Mesenchymal stem cell (in vitro differentiated cells and primary cell): Measurements from ENCODE around the gene WWOX.

Source experiments
- DNase-seq: peaks from one replicate; pipeline ENCODE4 v3.0.0-alpha.2; 2013
- H2AFZ ChIP-seq: one replicate; pipeline ENCODE4 v1.6.1; 2013; ENCODE audit warnings: low read depth, mild to moderate bottlenecking, control low read depth, inconsistent platforms, low read length, moderate library complexity
- H2AK5ac ChIP-seq: 2 replicates; pipeline ENCODE4 v1.6.1; 2013; ENCODE audit warnings: low read length, moderate library complexity, mild to moderate bottlenecking, inconsistent platforms; ENCODE audit not compliant: severe bottlenecking
- H2BK120ac ChIP-seq: one replicate; pipeline ENCODE4 v1.6.1; 2013; ENCODE audit warnings: low read depth, mild to moderate bottlenecking, inconsistent platforms, low read length, moderate library complexity
- H2BK12ac ChIP-seq, 2 experiments: one replicate each; pipeline ENCODE4 v1.6.1; 2013; ENCODE audit warnings: inconsistent platforms in 2 of 2, low read length in 2 of 2, mild to moderate bottlenecking in 2 of 2, moderate library complexity in 2 of 2, control low read depth in 1 of 2
- H2BK15ac ChIP-seq: one replicate; pipeline ENCODE4 v1.6.1; 2013; ENCODE audit warnings: mild to moderate bottlenecking, low read depth, inconsistent platforms; ENCODE audit not compliant: poor library complexity, severe bottlenecking
- H2BK5ac ChIP-seq: 2 replicates; pipeline ENCODE4 v1.6.1; 2013; ENCODE audit warnings: low read depth, mild to moderate bottlenecking, low read length, control low read depth, inconsistent platforms; ENCODE audit not compliant: poor library complexity, severe bottlenecking
- H3K14ac ChIP-seq, 2 experiments: one replicate each; pipeline ENCODE4 v1.6.1; 2013; ENCODE audit warnings: inconsistent platforms in 2 of 2, low read length in 2 of 2, control low read depth in 1 of 2, mild to moderate bottlenecking in 1 of 2, moderate library complexity in 1 of 2
- H3K18ac ChIP-seq, 2 experiments: one replicate each; pipeline ENCODE4 v1.6.1; 2013; ENCODE audit warnings: inconsistent platforms in 2 of 2, low read length in 2 of 2, control low read depth in 1 of 2, low read depth in 1 of 2, mild to moderate bottlenecking in 1 of 2
- H3K23ac ChIP-seq, 2 experiments: one replicate each; pipeline ENCODE4 v1.6.1; 2013; ENCODE audit warnings: inconsistent platforms in 2 of 2, low read length in 2 of 2, mild to moderate bottlenecking in 2 of 2, moderate library complexity in 2 of 2, control low read depth in 1 of 2
- H3K27ac ChIP-seq: 2 replicates; pipeline ENCODE4 v1.5.1; 2013; ENCODE audit warnings: mild to moderate bottlenecking, moderate library complexity, low read length, control low read depth, inconsistent platforms; ENCODE audit not compliant: poor library complexity, severe bottlenecking
- H3K27me3 ChIP-seq, 2 experiments: 2 replicates each; pipeline versions ENCODE4 v1.6.1 to v1.7.0; 2013; ENCODE audit warnings: low read length in 2 of 2, mild to moderate bottlenecking in 2 of 2, moderate library complexity in 2 of 2, control low read depth in 1 of 2, inconsistent platforms in 1 of 2; ENCODE audit not compliant: control insufficient read depth in 1 of 2, insufficient read depth in 1 of 2
- H3K36me3 ChIP-seq, 2 experiments: 2 replicates each; pipeline versions ENCODE4 v1.6.1 to v1.7.0; 2013; ENCODE audit warnings: low read length in 2 of 2, control low read depth in 1 of 2, inconsistent platforms in 1 of 2, low read depth in 1 of 2, mild to moderate bottlenecking in 1 of 2; ENCODE audit not compliant: insufficient read depth in 2 of 2, control insufficient read depth in 1 of 2
- H3K4ac ChIP-seq, 2 experiments: one replicate each; pipeline ENCODE4 v1.6.1; 2013; ENCODE audit warnings: inconsistent platforms in 2 of 2, low read length in 2 of 2, mild to moderate bottlenecking in 2 of 2, moderate library complexity in 2 of 2, control low read depth in 1 of 2, low read depth in 1 of 2
- H3K4me1 ChIP-seq: 2 replicates; pipeline ENCODE4 v1.6.1; 2013; ENCODE audit warnings: low read depth, low read length, control low read depth; ENCODE audit not compliant: control insufficient read depth, insufficient read depth
- H3K4me2 ChIP-seq: 2 replicates; pipeline ENCODE4 v1.6.1; 2013; ENCODE audit warnings: low read length, mild to moderate bottlenecking, inconsistent platforms; ENCODE audit not compliant: poor library complexity, severe bottlenecking
- H3K4me3 ChIP-seq, 2 experiments: 2 replicates each; pipeline versions ENCODE4 v1.5.1 to v1.7.0; 2013; ENCODE audit warnings: low read length in 2 of 2, mild to moderate bottlenecking in 2 of 2, control low read depth in 1 of 2, low read depth in 1 of 2; ENCODE audit not compliant: insufficient read depth in 1 of 2
- H3K79me1 ChIP-seq: replicated peaks from 2 replicates; pipeline ENCODE4 v1.6.1; 2013; ENCODE audit warnings: mild to moderate bottlenecking, control low read depth, low read length, inconsistent platforms; ENCODE audit not compliant: poor library complexity, severe bottlenecking
- H3K9ac ChIP-seq: 2 replicates; pipeline ENCODE4 v1.7.0; 2013; ENCODE audit warnings: mild to moderate bottlenecking, low read length, moderate library complexity
- H3K9me3 ChIP-seq: 2 replicates; pipeline ENCODE4 v1.7.0; 2013; ENCODE audit warnings: mild to moderate bottlenecking, low read length; ENCODE audit not compliant: control insufficient read depth
- H4K8ac ChIP-seq: one replicate; pipeline ENCODE4 v1.6.1; 2013; ENCODE audit warnings: inconsistent platforms, mild to moderate bottlenecking, low read length, moderate library complexity
- H4K91ac ChIP-seq: one replicate; pipeline ENCODE4 v1.6.1; 2013; ENCODE audit warnings: mild to moderate bottlenecking, low read length, inconsistent platforms
- WGBS: methylation state at CpG from one replicate; pipeline ENCODE4 v1.1.7; 2013; ENCODE audit warnings: mixed read lengths; 5-methylcytosine and 5-hydroxymethylcytosine counted together

The WWOX gene

DNA sequence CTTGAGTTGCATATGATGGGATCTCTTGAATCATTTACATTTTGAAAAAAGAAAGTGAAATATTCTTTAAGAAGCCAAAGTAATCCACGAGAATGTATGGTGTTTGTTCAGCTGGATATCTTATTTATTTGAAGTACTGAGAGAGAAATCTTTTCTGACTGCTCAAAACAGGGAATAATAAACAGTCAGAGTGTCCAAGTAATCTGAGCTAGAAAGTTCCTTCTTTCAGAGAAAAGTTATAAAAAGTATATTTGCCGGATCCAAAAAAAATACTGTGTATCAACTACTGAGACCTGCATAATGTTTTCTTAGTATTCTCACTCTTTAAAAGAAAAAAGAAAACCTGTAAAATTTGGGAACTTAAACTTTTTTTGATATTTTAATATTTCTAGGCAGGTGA lies 350.8 kb downstream of the WWOX start:
- Histone ChIP-seq H3K4me2 (no peak overlapping the region), H4K91ac (no peak overlapping the region), H2BK12ac (no peak overlapping the region), H3K9ac (no peak overlapping the region), H3K14ac (no peak overlapping the region), H3K4ac (no peak overlapping the region), H2BK15ac (no peak overlapping the region), H2AK5ac (no peak overlapping the region), H2BK120ac (no peak overlapping the region), H2BK5ac (no peak overlapping the region), H3K36me3 (no peaks in the 10 kb centered on the region), H3K79me1 (no peaks in the 10 kb centered on the region), H2AFZ (no peak overlapping the region), H3K4me3 (no peak overlapping the region), H3K18ac (no peak overlapping the region), H3K23ac (no peak overlapping the region), H3K4me1 (no peaks in the 10 kb centered on the region), H3K9me3 (no peaks in the 10 kb centered on the region), H4K8ac (no peak overlapping the region), H3K27ac (no peak overlapping the region), H3K27me3 (no peaks in the 10 kb centered on the region)
- no peak for DNase-seq
- WGBS, result 75% methylated on average over 1 of the region's 2 CpGs

DNA sequence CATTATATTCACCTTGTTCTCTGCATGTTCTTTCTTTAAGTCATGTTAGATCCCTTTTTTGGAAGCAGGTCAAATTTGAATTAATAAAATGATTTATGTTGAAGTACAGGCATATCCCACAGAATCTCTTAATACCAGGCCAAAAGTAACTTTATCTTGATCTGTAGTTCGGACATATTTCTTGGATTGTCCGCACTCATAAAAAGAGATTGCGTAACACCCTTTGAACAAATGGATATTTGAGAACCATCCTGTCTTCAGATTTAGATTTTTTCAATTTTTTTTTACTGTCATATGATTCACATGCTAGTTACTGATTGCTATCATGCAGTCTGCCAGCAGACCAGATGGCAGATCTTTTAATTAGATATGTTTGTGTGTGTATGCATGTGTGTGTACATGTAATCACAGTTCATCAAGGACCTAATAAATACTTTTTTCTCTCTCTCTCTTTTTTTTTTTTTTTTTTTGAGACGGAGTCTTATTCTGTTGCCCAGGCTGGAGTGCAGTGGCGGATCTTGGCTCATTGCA lies 352.6 kb downstream of the WWOX start:
- no peak overlapping the region for H3K27ac ChIP-seq
- DNase-seq, result no peak
- H3K4me2 ChIP-seq, result no peak overlapping the region
- no peaks in the 10 kb centered on the region for H3K36me3 ChIP-seq
- H3K4ac ChIP-seq, result no peak overlapping the region
- H3K14ac ChIP-seq, result no peak overlapping the region
- no peaks in the 10 kb centered on the region for H3K79me1 ChIP-seq
- no peak overlapping the region for H2AK5ac ChIP-seq
- 100% methylated on average over 3 of the region's 5 CpGs for WGBS
- H3K9me3 ChIP-seq, result no peaks in the 10 kb centered on the region
- no peak overlapping the region for H3K23ac ChIP-seq
- H4K91ac ChIP-seq, result no peak overlapping the region
- no peak overlapping the region for H3K9ac ChIP-seq
- H2BK12ac ChIP-seq, result no peak overlapping the region
- H3K4me1 ChIP-seq, result no peaks in the 10 kb centered on the region
- no peak overlapping the region for H3K18ac ChIP-seq
- H2BK15ac ChIP-seq, result no peak overlapping the region
- H4K8ac ChIP-seq, result no peak overlapping the region
- H2BK5ac ChIP-seq, result no peak overlapping the region
- no peak overlapping the region for H3K4me3 ChIP-seq
- H2BK120ac ChIP-seq, result no peak overlapping the region
- H3K27me3 ChIP-seq, result no peaks in the 10 kb centered on the region
- no peak overlapping the region for H2AFZ ChIP-seq

DNA sequence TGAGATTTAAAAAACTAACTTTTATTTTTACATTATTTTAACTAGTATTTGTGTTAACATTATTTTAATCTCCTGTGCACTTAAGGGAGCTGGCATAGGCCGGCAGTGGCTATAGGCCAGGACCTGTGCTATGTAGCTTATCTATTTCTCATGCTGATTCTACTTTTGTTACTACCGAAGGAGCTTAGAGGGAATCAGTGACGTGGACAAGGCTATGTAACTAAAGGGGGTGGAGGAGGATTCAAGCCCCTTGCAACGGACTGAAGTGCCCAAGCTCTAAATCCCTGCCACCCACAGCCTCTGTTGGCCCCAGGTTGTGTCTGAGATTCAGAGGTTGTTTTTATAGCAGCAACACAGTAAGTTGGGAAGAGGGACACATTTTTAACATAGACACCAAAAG lies 356.4 kb downstream of the WWOX start:
- no peak overlapping the region for H2BK12ac ChIP-seq
- no peaks in the 10 kb centered on the region for H3K79me1 ChIP-seq
- no peaks in the 10 kb centered on the region for H3K9me3 ChIP-seq
- H2BK120ac ChIP-seq, result no peak overlapping the region
- no peak overlapping the region for H3K4me3 ChIP-seq
- 67% methylated on average over 4 of the region's 4 CpGs for WGBS
- H3K27ac ChIP-seq, result no peak overlapping the region
- H3K27me3 ChIP-seq, result no peaks in the 10 kb centered on the region
- H3K4ac ChIP-seq, result no peak overlapping the region
- no peak overlapping the region for H3K9ac ChIP-seq
- H4K8ac ChIP-seq, result no peak overlapping the region
- no peaks in the 10 kb centered on the region for H3K36me3 ChIP-seq
- H3K4me2 ChIP-seq, result no peak overlapping the region
- no peak for DNase-seq
- no peak overlapping the region for H2AFZ ChIP-seq
- no peak overlapping the region for H2BK15ac ChIP-seq
- no peak overlapping the region for H4K91ac ChIP-seq
- no peak overlapping the region for H2BK5ac ChIP-seq
- H3K18ac ChIP-seq, result no peak overlapping the region
- H2AK5ac ChIP-seq, result no peak overlapping the region
- H3K14ac ChIP-seq, result no peak overlapping the region
- H3K4me1 ChIP-seq, result peaks cover 3% of the 10 kb centered on the region
- no peak overlapping the region for H3K23ac ChIP-seq

DNA sequence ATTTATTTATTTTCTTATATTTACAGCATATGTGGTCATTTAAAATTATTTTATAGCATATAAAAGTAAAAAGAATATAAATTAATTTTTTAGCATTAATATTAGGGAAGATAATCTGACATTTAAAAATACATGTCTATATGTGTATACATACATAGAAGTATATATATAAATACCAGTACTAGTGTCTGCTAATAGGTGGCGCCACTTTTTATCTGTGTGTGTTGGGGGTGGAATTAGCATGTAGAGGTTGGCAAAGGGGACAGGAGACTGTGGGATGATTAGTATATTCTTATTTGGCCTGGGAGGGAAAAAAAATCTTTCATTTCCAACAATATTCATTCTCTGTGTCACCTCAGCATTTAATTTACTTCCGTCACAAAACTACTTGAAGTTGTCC lies 359.1 kb downstream of the WWOX start:
- Histone ChIP-seq H3K9ac (no peak overlapping the region), H3K23ac (no peak overlapping the region), H4K91ac (no peak overlapping the region), H3K4me1 (peaks cover 11% of the 10 kb centered on the region), H3K4me2 (no peak overlapping the region), H3K18ac (no peak overlapping the region), H2AK5ac (no peak overlapping the region), H2AFZ (no peak overlapping the region), H3K4ac (no peak overlapping the region), H2BK120ac (no peak overlapping the region), H2BK15ac (no peak overlapping the region), H2BK5ac (no peak overlapping the region), H3K27me3 (no peaks in the 10 kb centered on the region), H2BK12ac (no peak overlapping the region), H3K9me3 (no peaks in the 10 kb centered on the region), H3K36me3 (no peaks in the 10 kb centered on the region), H4K8ac (no peak overlapping the region), H3K4me3 (no peak overlapping the region), H3K27ac (no peak overlapping the region), H3K79me1 (no peaks in the 10 kb centered on the region), H3K14ac (no peak overlapping the region)
- no peak for DNase-seq
- WGBS, result no CpG with 5 or more reads among the region's 2 CpGs
